Esophagus muscularis mucosa (tissue), 4 donors: ENCODE measurements around the gene KIAA2012.

Source experiments
- CTCF ChIP-seq, 3 experiments: fragments of 200-600 bp in 2 of 3; fragments of 450-650 bp in 1 of 3; sonication (generic) in 2 of 3; IDR thresholded peaks; one replicate each; pipeline ENCODE4 v1.5.1; 2017 to 2019; ENCODE audit warnings: antibody characterized with exemption in 3 of 3, mild to moderate bottlenecking in 2 of 3, moderate library complexity in 1 of 3
- EP300 ChIP-seq: sonication (generic); formaldehyde crosslinking; IDR thresholded peaks from one replicate; pipeline ENCODE4 v1.6.1; 2017; ENCODE audit warnings: antibody characterized with exemption
- POLR2A ChIP-seq: fragments of 450-650 bp; IDR thresholded peaks from one replicate; pipeline ENCODE4 v1.6.1; 2017; ENCODE audit warnings: antibody characterized with exemption, moderate library complexity, mild to moderate bottlenecking, low read depth
- POLR2AphosphoS5 ChIP-seq, 2 donors: sonication (generic); formaldehyde crosslinking; IDR thresholded peaks; one replicate each; pipeline ENCODE4 v1.6.1; 2017; ENCODE audit warnings: antibody characterized with exemption in 2 of 2

GRCh38 chr2:202122980-202123720 is 50.1 kb downstream of the KIAA2012 start:
- TF ChIP-seq CTCF (IDR thresholded peaks at IDR 0.05) (no peak), POLR2A (no peak), EP300 (no peak), POLR2AphosphoS5 (IDR thresholded peaks at IDR 0.05) (no peak)
